ENCODE data around the gene GRIK1.

GRIK1 gene

GRCh38 chr21:29826386-29826785 lies 113.4 kb downstream of the GRIK1 start:
- DNase-seq, result no peak

- no peak for DNase-seq
Observed at GRCh38 chr21:29825936-29826335, 113.9 kb downstream of the GRIK1 start.

GRCh38 chr21:29825345-29825744 lies 114.5 kb downstream of the GRIK1 start:
- no peak for DNase-seq

DNA sequence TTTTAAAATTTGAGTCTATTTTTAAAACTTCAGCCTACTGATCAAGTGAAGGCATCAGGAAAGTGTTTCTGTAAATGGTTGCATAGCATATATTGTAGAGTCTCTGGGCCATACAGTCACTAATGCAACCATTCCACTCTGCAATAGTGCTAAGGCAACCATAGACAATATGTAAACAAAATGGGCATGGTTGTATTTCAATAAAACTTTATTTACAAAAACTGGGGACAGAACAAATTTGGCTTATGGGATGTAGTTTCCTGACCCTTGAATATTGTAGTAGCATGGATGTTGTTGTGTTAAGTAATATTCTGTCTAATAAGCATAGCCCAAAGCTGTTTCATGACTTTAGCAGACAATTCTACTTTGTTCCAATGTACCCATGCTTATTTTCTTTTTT lies 117.7 kb downstream of the GRIK1 start:
- DNase-seq, result no peak

GRCh38 chr21:29821230-29821629 lies 118.6 kb downstream of the GRIK1 start:
- no peak for DNase-seq

DNA sequence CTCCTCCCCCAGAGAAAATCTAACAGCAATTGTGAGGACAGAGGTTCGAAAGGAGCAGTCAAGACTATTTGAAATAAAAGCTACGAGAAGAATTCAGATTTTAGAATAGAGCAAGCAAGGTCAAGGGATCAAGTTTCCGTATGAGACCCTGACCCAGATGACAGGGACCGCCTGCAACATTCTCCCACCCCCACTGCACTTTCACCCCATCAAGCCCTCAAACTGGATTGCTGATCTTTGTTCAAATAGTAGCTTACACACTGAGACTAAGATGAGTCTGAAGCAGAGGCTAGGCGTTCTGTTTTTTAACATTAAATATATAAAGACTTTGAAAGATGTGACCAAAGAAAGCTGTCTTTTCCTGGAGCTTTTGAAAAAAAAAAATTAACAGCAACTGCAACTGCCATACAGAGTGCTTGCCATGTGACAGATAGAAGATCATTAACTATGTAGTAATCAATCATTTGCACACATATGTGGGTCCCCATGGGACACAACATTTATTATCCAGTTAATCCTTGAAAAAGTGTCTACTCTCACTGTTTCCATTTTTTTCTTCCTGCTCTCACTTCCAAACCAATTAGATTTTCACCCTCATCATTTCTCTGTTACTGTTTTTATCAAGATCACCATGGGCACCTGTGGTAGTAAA lies 120.0 kb downstream of the GRIK1 start:
- DNase-seq, result no peak

- DNase-seq, result no peak
Observed at GRCh38 chr21:29818383-29818921, 121.3 kb downstream of the GRIK1 start.

- no peak for DNase-seq
Observed at GRCh38 chr21:29817450-29817849, 122.3 kb downstream of the GRIK1 start.

GRCh38 chr21:29812947-29813346 lies 126.8 kb downstream of the GRIK1 start:
- no peak for DNase-seq

- DNase-seq, result no peak
Observed at GRCh38 chr21:29810871-29811270, 128.9 kb downstream of the GRIK1 start.

GRCh38 chr21:29808153-29808552 lies 131.6 kb downstream of the GRIK1 start:
- no peak for DNase-seq

- DNase-seq, result no peak
Observed at GRCh38 chr21:29805105-29805504, 134.7 kb downstream of the GRIK1 start.

- DNase-seq, result no peak
Observed at GRCh38 chr21:29803191-29803590, 136.6 kb downstream of the GRIK1 start.

GRCh38 chr21:29801122-29801521 lies 138.7 kb downstream of the GRIK1 start:
- DNase-seq, result no peak

- no peak for DNase-seq
Observed at GRCh38 chr21:29800056-29800455, 139.7 kb downstream of the GRIK1 start.

DNA sequence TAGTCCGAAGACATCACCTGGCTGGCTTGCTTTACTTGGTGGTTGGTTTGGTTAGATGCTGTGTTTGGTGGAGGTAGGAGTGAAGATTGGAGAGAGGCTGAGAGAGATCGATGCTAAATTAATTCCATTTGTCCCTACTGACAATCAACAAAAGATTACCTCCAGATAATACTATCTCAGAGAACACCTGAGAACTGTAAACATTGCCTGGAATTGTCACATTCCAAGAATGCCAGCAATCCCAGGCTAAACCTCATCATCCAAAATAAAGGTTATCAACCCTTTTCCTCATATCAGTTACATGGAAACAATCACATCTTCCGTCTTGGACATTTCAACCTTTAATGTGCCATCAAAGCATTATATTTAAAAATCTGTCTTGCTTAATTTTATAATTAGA lies 141.0 kb downstream of the GRIK1 start:
- no peak for DNase-seq

DNA sequence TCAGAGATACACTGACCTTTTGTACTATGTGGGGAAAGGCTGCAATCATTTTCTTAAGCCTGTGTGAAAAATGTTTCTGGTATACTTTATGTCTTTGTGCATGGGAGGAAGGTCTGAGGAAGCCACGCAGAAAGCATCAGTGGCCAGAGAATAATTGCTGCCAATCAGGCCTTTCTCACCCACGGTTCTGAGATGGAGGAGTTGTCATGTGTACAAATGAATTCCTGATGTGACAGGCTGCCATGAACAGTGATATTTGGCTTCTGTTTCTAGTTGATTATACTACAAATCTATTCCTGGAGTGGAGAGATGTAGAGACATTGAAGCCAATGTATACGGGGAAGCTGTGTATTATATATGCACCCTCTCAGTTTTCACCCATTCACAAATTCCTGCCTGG lies 142.6 kb downstream of the GRIK1 start:
- DNase-seq, result no peak

DNA sequence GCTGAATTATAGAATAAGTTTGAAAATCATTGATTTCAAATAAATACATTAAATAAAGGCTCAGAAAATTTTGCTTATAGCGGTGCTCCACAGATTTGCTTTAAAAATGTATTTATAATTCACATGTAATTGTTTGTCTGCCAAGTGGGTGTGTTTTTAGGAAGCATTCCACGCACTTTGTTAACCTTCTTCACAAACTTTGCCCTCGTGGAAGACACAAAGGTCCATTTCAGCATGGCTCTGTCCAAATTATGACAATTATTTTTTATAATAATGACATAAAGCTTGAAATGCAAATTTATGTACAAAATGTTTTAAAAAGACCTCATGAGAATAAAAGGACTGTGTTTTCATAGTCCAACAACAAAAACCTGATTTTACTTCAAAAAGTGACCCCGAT lies 146.1 kb downstream of the GRIK1 start:
- DNase-seq, result no peak

GRCh38 chr21:29789393-29789792 lies 150.4 kb downstream of the GRIK1 start:
- DNase-seq, result no peak

DNA sequence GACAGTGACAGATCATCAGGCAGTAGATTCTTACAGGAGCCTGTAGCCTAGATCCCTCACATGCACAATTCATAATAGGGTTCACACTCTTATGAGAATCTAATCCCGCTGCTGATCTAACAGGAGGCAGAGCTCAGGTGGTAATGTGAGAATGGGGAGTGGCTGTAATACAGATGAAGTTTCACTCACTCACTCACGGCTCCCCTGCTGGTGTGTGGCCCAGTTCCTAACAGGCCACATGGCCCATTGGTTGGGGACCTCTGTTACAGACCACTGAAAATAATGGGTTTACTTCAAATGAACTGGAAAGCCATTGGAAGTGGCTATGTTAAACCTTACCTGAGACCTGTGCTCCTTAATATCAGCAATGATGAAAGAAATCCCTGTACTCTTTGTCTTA lies 151.0 kb downstream of the GRIK1 start:
- DNase-seq, result no peak

- no peak for DNase-seq
Observed at GRCh38 chr21:29787361-29787909, 152.4 kb downstream of the GRIK1 start.

GRCh38 chr21:29786496-29787360 lies 153.1 kb downstream of the GRIK1 start:
- DNase-seq, result no peak

- no peak for DNase-seq
Observed at GRCh38 chr21:29777160-29777559, 162.6 kb downstream of the GRIK1 start.

DNA sequence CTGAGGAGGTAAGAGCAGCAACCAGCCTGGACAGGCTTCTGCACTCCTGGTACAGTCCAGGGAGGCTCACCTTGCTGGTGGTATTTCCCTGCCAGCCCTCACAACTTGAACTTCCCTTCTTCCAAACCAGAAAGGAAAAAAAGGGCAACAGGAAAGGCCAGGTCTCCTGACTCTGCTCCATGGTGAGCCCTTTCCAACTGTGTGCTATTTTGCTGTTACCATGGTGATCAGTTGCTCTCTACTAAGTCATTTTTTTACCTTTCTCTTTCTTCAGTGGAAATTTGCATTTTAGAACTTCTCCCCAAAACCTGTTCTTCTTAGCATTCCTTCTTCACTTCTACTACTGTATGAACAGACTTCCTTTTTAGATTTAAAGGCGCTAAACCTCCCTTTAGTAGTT lies 164.3 kb downstream of the GRIK1 start:
- DNase-seq, result no peak

All from CD4-positive, alpha-beta T cell treated with Interleukin-21 for 1 hour (primary cell).